HG03354 (cell line): ENCODE data around the gene RASAL2.
A peak's percentile ranks its signal among the peaks of the same experiment; 100 is the strongest.
"Not testable (repeated sequence)": the region's sequence is repeated elsewhere in the genome, so short reads cannot be mapped to it uniquely, and the experiment has no call there.

Source experiments
- ATAC-seq: cut with Tn5 transposase; IDR thresholded peaks from one replicate; pipeline ENCODE4 v1.9.1; 2021; ENCODE audit warnings: mild to moderate bottlenecking; ENCODE audit not compliant: unreplicated experiment, poor library complexity, severe bottlenecking

Gene RASAL2

DNA sequence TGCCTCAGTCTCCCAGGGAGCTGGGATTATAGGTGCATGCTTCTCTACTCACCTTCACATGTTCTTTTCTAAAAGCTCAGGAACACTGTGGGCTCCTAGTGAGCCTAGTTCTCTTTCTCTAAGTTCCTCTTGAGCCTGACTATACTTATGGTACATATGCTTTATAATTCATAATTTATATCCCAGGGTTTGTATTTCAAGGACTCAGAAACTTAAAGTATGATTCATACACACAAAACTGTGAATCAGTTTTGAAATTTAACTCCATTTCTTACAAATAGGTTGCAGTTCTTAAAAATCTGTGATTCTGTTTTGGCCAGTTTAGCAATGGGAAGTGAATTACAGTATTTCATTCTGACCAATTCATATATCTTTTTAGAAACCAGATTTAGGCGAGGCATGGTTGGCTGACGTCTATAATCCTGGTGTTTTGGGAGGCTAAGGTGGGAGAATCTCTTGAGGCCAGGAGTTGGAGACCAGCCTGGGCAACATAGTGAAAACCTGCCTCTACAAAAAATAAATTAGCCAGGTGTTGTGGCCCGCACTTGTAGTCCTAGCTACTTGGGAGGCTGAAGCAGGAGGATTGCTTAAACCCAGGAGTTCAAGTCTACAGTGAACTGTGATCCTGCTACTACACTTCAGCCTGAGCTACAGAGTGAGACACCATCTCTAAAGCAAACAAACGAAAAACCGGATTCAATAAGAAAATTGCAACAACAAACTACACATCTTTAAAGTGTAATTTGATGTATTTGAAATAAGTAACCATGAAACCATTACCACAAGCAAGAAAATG lies 15.6 kb downstream of the RASAL2 start:
- no peak for ATAC-seq

DNA sequence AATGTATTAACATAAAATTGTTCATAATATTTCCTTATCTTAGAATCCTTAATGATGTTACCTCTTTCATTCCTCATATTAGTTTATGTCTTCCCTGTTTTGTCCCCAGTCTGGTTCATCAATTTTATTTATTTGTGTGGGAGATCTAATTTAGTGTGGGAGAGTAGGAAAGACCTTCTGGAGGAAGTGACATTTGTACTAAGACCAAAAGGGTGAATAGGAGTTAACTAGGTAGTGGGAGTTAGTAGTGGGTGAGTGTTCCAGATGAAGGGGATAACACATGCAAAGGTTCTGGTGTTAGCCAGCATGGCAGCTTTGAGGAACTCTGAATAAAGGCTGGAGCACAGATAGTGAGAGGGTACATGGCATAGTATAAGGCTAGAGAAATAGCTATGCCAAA lies 21.4 kb downstream of the RASAL2 start:
- ATAC-seq = no peak

DNA sequence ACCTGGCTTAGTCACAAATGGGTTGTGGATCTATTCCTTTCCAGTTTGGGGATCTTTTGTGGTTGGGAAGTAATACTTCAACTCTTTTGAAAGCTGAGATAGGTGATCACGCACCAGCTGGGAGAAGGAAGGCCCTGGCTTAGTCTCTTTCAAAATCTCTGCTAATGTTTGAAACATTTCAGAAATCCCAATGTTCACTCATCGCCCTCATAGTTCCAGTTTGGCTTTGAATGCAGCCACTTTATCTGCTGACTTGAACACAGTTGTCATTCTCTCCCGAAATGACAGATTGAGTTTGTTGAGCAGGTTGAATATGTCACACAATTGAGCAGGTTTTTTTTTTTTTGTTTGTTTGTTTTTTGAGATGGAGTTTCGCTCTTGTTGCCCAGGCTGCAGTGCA lies 24.6 kb downstream of the RASAL2 start:
- ATAC-seq = no peak

DNA sequence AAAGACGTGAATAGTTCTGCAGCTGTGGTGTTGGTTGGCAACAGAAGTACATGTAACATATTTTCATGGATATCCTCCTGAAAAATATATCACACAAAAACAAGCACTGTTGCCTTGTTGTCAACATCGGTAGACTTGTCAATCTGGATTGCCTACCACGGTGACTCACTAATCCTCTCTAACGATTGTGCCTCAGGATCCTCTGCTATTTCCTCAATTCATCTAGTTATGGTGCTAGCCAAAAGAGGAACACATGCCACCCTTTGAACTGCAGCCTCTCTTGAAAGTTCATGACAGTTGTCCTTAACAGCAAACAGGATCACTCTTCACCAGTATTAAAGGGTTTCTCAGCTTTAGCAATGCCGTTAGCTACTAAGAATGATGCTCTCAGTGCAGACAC lies 25.7 kb downstream of the RASAL2 start:
- ATAC-seq = no peak

DNA sequence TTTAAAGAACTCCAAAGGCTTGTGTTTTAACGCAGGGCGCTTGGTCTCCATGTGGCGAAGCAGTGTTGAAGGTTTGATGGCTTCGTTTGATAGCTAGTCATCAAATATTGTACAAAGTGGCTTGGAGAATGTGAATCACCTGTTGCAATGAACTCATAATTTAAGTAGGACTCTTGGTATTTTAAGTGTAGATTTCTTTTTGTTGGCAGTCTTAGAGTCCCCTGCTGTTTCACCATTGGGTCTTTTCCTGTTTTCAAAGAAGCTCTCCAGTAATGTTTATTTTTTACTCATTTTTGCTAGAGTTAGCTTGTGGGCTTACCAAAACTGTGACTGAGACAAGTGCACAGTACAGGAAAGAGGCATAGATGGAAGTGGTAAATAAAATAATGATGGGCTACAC lies 26.2 kb downstream of the RASAL2 start:
- no peak for ATAC-seq

DNA sequence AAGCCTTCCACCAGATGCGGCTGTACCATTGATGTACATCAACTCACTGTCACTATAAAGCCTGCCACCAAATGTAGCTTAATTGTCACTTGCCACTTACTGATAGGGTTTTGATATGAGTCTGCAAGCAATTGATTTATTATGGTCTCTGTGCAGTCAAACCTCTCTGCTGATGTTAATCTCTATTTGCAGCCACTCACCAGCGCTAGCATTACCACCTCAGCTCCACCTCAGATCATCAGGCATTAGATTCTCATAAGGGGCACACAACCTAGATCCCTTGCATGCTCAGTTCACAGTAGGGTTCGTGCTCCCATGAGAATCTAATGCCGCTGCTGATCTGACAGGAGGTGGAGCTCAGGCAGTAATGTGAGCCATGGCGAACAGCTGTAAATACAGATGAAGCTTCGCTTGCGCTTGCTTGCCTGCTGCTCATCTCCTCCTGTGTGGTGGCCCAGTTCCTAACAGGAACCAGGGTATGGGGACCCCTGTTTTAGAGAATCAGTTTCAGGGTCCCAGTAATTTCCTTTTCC lies 26.7 kb downstream of the RASAL2 start:
- ATAC-seq = not testable (repeated sequence)

DNA sequence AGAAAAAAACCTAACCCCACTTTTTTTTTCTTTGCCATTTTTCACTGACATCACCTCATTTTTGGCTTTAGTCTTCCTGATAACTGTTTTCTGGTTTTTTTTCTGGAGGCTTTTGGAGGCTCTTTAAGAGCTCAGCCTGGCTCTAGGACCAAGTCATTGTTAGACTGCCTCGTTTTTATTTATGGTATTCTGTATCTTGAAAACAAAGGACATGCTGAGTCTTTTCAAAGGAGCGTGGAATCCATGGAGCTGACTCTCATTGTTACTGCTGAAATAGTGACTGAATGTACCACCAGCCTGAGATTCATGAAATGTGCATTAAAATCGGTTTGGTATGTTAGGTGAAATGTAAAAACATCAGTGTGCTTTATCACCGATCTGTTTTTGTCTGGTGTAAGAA lies 28.0 kb downstream of the RASAL2 start:
- ATAC-seq = no peak

DNA sequence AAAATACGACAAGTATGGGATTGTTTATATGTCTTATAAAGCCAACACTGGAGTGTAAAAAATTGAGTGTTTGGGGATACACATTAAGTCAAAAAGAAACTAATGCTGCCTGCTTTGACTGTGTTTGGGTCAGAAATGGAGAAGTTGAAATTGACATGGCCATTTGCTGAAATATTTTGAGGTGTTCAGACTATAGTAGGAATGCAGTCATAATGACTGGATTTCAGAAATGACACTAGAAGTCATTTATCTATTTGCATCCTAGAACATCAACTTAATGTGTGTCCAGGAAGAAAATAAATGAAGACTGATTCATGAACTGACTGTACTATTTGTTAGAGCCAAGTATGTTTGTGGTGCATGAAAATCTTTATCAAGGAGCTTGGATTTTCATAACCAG lies 28.4 kb downstream of the RASAL2 start:
- ATAC-seq = no peak

DNA sequence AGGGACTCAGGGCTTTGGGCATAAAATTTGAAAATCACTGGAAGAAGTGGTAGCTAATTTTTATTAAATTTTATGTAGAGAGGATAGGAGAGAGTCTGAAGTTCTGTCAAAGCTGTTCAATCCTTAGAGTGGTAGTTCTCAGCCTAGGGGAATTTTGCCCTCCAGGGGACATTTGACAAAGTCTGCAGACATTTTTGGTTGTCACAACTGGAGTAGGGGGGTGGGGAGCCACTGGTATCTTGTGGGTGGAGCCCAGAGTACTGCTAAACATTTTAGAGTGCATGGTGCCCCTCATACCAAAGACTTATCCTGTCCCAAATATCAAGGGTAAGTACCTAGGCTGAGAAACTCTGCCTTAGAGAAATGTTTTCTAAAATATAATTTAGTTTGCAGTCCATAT lies 30.2 kb downstream of the RASAL2 start:
- no peak for ATAC-seq

DNA sequence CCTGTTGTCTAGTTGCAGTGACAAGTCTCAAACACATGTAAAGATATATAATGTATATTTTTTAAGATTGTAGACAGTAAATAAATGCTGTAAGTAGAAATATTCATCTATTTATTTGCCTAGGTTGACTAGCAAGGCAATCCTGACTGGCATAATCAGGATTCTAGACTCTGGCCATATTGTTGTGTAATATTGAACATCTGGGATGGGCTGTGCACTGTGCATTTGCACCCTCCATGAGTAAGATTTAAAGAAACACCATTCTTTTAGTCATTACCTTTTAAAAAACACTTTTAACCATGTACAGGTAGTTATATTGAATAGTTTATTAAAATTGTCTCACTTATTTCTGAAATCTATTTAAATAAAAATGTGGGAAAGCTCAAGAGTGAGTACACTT lies 32.4 kb downstream of the RASAL2 start:
- ATAC-seq = no peak

DNA sequence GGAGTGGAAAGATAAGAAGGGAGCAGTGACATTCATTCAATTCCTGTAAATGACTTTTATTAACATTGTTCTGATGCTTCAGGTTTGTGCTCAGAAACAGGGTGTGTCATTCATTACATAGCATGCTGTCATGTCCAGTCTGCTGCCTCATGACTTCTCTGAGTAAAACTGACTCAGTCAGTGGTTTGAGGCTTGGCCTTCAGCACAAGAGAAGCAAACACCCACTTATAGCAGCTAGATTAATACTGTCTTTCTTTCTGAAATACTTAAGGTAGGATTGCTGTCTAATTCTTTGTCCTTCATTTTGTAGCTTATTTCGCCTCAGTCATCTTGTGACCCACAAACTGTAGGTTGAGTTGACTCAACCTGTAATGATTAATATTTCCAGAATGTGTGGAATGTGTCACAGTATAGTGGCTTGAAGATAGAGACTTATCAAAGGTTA lies 32.9 kb downstream of the RASAL2 start:
- peak; percentile 50 for ATAC-seq

DNA sequence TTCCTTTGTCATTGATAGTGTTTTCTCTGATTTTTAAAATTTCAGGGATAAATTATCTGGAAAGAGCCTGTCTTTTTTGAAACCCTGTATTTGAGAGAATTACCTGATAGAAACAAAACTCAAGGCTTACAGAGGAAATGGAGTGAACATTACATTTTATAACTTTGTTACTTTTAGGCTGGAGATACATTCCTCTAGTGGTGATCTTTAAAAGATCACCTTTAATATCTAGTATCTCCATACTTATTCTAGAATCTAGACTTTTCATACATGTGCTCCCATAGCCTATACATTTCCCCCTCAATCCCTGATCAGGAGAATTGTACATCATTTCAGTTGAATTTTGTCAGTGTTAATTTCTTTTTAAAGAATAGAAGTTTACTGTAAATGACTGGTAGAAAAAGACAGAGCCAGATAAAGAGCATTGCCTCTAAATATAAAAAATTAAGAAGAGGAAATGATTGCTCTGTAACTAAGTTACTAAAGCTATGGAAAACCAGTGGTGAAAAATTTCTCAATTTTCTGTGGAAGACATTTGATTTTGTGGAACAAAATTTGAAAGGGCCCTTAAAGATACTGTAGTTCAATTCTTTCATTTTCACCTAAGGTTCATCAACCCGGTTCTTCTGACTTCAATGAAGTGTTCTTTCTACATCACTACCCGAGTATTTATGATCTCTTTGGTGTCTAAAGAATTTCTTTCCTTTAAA lies 33.7 kb downstream of the RASAL2 start:
- no peak for ATAC-seq

DNA sequence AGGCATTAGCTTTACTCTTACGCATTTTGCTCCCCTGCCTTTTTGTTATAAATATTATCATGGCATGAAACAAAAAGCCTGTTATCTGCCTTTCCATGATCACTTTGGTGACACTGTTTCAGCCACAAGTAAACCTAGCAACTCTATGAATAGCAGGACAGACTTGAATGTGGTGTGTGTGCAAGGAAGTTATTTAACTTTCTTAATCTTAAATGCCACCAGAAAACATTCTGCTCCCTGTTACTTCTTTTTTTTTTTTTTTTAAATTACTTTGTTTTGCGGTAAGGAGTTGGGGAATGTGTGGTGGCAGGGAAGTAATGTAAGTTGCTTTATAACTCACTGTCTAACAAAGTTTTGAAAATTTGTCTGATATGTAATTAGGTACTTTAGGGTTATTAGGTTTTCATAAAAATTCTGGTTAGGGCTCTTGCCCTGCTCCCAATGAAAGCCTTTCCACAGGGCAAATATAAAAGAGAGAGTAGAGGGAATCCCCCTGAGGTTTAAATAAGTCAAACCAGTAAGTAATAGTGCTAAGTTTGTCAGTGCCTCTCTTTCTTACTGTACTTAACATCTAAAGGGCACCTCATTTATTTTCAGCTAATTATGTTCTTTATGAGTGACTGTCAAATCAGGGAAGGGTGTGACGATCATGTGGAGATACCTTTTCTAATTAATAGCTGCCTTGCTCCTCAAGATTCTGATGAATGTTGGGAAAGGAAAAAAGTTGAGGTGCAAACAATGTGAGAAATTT lies 39.5 kb downstream of the RASAL2 start:
- ATAC-seq = no peak

DNA sequence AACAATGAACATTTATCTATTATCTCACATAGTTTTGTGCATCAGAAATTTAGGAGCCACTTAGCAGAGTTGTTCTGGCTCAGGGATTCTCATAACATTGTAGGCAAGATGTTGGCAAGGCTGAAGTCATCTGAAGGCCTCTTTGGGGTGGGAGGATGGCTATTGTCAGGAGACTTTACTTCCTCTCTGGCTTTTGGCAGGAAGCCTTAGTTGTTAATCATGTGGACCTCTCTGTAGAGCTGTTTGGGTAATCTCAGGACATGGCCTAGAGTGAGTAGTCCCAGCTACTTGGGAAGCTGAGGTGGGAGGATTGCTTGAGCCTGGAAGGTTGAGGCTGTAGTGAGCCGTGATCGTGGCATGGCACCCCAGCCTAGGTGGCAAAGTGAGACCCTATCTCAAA lies 40.2 kb downstream of the RASAL2 start:
- ATAC-seq = no peak

DNA sequence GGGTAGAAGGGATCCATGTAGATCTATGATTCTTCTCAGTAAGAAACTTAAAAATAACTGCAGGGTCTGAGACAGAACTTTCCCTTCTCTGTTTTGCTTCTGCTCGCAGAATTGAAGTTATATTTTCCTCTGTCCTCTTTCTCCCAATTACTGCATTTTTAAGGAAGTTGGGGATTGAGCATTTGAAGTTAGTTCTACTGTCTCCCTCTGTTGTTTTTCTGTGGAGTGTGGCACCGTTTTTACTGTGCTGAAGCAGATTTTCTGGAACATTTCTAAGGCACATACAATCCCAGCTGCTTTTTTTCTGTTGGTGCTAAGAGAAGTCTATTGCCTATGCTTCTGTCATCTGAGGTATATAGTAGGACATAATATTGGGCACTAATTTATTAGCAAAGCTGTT lies 43.3 kb downstream of the RASAL2 start:
- no peak for ATAC-seq

DNA sequence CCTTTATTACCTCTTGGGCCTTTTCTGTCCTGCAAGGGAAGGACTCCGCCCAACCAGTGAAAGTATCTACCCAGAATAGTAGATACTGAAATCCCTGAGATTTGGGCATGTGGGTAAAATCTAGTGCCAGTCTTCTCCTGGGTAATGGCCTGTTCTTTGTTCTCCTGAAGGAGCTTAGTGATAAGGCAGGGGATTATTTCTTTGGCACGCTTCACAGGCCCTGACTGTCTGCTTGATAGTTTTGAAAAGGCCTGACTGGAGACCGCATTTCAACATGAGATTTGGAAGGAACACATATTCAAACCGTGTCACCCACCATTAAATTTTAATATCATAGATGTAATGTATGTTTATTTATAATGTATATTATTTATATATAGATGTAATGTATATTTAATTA lies 48.9 kb downstream of the RASAL2 start:
- no peak for ATAC-seq

DNA sequence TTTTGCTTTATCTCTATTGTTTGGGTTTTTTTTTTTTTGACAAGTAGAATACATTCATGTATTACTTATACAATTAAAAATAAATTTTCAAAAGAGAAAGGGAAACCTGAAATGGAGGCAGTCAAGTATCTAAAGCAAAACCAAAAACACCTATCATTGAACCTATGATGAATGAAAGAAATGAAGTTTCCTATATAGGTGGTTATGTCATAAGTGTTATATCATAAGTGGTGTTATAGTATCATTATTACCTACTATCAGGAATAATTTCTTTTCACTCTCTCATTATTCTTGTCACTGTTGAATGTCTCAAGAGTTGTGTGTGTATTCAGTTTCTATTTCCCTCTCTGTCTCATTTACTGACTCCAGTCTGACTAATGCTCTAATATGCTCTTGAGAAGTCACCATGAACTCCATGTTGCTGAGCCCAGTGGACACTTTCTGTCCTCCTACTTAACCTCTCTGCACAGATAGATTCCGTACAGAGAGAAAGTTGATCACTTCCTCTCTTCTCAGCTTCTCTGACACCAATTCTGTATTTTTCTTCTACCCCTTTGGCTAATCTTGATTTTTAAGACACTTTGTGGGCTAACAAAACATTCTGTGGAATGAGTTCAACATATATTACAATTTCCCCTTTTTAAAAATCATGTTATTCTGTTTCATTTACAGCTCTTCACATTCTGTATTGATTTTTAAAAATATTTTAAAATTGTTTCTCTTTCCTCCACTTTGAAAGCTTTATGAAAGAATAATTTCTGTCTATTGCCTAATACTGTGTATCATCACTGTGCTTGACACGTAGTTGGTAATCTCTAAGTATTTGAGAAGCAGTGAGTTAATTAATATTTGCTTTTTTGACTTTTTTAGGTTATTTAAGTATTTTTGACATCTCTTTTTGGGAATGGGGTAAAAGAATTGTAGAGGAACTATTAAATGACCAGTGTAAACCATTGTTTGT lies 50.1 kb downstream of the RASAL2 start:
- ATAC-seq = no peak

DNA sequence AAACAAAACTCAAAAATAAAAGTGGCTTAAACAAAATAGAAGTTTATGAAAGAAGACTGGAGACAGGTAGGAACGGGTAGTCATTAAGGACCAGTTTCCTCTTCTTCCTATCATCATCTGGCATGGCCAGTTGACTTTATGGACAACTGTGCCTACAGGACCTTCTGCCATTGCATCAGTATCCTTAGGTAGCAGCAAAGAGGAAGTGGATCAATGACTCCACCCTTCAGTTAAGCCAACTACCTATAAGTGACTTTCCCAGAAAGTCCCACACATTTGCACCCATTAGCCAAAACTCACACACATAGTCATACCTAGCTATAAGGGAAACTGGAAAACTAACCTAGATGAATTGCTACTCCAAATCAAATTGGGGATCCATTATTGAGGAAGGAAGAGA lies 51.7 kb downstream of the RASAL2 start:
- no peak for ATAC-seq

DNA sequence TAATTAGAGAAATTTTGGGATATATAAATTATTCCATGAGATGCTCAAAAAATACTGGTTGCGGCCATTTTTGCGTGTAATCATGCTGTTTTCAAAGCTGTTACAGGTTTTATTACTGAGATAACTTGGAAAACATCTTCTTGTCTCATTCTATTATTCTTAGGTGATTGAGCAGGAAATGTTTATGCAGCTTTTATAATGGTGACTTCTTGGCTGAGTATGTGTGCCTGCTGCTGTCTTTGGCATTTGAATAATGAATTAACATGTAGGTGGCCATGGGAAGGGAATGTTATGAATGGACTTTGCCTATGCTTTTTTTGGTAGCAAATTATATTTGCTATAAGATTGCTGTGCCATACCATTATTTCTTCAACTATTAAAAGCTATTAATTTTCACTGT lies 52.5 kb downstream of the RASAL2 start:
- no peak for ATAC-seq
